ENCODE data around the gene SLAMF6.

Gene SLAMF6

GRCh38 chr1:160467576-160467975, 55.5 kb downstream of the SLAMF6 start:
- no peak for DNase-seq (ENCODE audit: low read depth in 2 of 2)

GRCh38 chr1:160466961-160467360, 56.1 kb downstream of the SLAMF6 start:
- DNase-seq (ENCODE audit: low read depth in 2 of 2), result no peak

- no peak for DNase-seq (ENCODE audit: low read depth in 2 of 2)
Measured at GRCh38 chr1:160465123-160465522, 57.9 kb downstream of the SLAMF6 start.

- no peak for DNase-seq (ENCODE audit: low read depth in 2 of 2)
Measured at GRCh38 chr1:160460683-160461287, 62.3 kb downstream of the SLAMF6 start.

- DNase-seq (ENCODE audit: low read depth in 2 of 2), result no peak
Measured at GRCh38 chr1:160460214-160460642, 62.8 kb downstream of the SLAMF6 start.

- DNase-seq (ENCODE audit: low read depth in 2 of 2), result no peak
Measured at GRCh38 chr1:160459687-160460086, 63.4 kb downstream of the SLAMF6 start.

GRCh38 chr1:160459056-160459455, 64.0 kb downstream of the SLAMF6 start:
- DNase-seq (ENCODE audit: low read depth in 2 of 2), result no peak

GRCh38 chr1:160455153-160455517, 67.9 kb downstream of the SLAMF6 start:
- DNase-seq (ENCODE audit: low read depth in 2 of 2), result no peak

GRCh38 chr1:160454371-160455152, 68.5 kb downstream of the SLAMF6 start:
- DNase-seq (ENCODE audit: low read depth in 2 of 2), result no peak

- DNase-seq (ENCODE audit: low read depth in 2 of 2), result no peak
Measured at GRCh38 chr1:160453443-160453842, 69.6 kb downstream of the SLAMF6 start.

- DNase-seq (ENCODE audit: low read depth in 2 of 2), result no peak
Measured at GRCh38 chr1:160451859-160452232, 71.2 kb downstream of the SLAMF6 start.

GRCh38 chr1:160451119-160451858, 71.8 kb downstream of the SLAMF6 start:
- no peak for DNase-seq (ENCODE audit: low read depth in 2 of 2)

- no peak for DNase-seq (ENCODE audit: low read depth in 2 of 2)
Measured at GRCh38 chr1:160449494-160449893, 73.6 kb downstream of the SLAMF6 start.

- DNase-seq (ENCODE audit: low read depth in 2 of 2), result no peak
Measured at GRCh38 chr1:160446945-160447600, 76.0 kb downstream of the SLAMF6 start.

- DNase-seq (ENCODE audit: low read depth in 2 of 2), result no peak
Measured at GRCh38 chr1:160439718-160440117, 83.3 kb downstream of the SLAMF6 start.

GRCh38 chr1:160438935-160439334, 84.1 kb downstream of the SLAMF6 start:
- no peak for DNase-seq (ENCODE audit: low read depth in 2 of 2)

GRCh38 chr1:160438317-160438918, 84.6 kb downstream of the SLAMF6 start:
- no peak for DNase-seq (ENCODE audit: low read depth in 2 of 2)

GRCh38 chr1:160437432-160438316, 85.4 kb downstream of the SLAMF6 start:
- DNase-seq (ENCODE audit: low read depth in 2 of 2), result no peak

- no peak for DNase-seq (ENCODE audit: low read depth in 2 of 2)
Measured at GRCh38 chr1:160436966-160437365, 86.1 kb downstream of the SLAMF6 start.
